Measurements from ENCODE around the gene ATP11B.

- TF ChIP-seq POLR2A (IDR thresholded peaks at IDR 0.05; ENCODE audit: extremely low read depth, insufficient read length) (no peak), CTCF (IDR thresholded peaks at IDR 0.05; ENCODE audit: low read depth, low read length) (no peak), MAX (IDR thresholded peaks at IDR 0.05; ENCODE audit: low read depth, low read length) (no peak), MYC (IDR thresholded peaks at IDR 0.05; ENCODE audit: low read depth, low read length) (no peak)
Measured at GRCh38 chr3:182768413-182768812, 24.9 kb upstream of the ATP11B start.
